GM21737 (cell line): ENCODE measurements around the gene CDH18.

Experiments used
- ATAC-seq: cut with Tn5 transposase; IDR thresholded peaks from one replicate; pipeline ENCODE4 v1.9.1; 2021; ENCODE audit warnings: mild to moderate bottlenecking, moderate library complexity; ENCODE audit not compliant: unreplicated experiment

CDH18 gene

DNA sequence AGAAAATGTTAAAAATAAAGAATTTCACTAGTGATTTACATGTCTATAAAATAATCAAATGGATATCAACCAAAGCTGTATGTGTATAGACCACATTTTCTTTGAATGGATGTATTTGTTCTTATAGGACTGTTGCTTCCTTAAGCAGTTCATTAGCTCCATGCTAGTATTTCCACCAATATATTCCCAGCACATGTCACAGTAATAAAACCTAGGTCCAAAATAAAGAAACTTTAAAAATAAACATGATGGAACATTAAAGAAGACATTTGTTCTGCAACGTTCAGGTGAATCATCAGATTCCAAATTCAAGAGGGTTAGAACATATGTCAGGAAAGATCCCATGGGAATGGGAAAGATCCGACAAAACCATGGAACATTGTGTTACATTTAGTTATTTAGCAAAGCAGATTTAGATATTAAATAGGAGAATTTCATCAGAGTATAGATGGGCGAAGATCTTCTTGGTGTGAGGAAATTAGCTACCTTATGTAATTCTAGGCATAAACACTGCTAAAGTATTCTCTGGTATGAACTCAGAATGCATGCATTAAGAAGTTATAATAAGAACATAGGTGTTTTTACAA is 490.7 kb downstream of the CDH18 start:
- no peak for ATAC-seq

- no peak for ATAC-seq
Measured at GRCh38 chr5:19496056-19496455, 491.9 kb downstream of the CDH18 start.

DNA sequence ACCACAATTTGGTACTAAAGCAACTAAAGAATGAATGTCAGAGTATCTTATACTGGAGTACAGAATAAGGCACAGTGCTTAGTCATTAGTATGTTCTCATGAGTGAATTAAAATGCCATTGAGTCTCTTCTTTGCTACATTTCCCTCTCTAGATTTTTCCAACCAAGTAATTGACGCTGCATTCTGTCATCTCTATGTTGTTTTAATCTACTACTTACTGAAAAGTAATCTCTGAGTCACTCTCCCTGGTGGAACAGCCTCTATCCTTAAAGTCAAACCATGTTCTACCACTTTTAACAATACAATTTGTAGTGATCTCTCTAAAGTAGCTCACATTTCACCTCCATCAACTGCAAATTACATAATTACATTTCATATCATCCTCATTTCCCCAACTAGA is 495.1 kb downstream of the CDH18 start:
- ATAC-seq: no peak

DNA sequence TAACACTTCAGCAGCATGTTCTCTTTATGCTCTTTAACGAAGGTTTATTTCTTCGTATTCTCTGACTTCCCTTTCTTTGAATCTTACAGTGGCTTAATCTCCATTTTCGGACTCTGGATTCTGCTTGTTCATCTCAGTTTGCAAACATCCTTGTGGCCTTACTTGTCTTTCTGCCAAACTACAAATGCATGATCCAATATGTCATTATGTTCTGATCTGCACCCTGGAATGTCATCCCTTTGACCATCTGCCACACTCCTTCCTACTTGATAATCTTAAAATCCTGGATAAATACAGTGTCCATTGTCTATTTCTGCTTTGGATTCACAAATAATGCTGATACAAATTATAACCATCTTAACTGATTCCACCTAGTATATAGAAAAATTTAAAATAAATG is 499.2 kb downstream of the CDH18 start:
- no peak for ATAC-seq

GRCh38 chr5:19487480-19487879 is 500.5 kb downstream of the CDH18 start:
- ATAC-seq: no peak

- ATAC-seq: no peak
Measured at GRCh38 chr5:19479562-19479961, 508.4 kb downstream of the CDH18 start.

DNA sequence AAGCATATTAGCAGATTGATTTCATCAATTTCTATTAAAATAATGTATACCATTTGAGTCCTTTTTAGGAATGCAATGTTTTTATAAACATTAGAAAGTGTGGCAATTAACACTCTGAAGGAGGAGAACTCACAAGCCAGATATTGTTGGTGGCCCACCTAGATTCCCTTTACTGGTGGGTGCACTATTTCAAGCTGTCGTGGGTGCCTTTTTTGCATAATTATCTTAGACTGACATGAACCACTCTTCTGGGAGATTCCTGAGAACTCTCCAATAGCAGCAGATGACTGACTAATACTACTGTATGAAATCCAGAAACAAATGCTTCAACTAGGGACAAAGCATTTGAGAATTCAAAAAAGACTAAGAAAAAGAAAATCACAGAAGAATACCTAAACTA is 526.0 kb downstream of the CDH18 start:
- ATAC-seq: no peak

DNA sequence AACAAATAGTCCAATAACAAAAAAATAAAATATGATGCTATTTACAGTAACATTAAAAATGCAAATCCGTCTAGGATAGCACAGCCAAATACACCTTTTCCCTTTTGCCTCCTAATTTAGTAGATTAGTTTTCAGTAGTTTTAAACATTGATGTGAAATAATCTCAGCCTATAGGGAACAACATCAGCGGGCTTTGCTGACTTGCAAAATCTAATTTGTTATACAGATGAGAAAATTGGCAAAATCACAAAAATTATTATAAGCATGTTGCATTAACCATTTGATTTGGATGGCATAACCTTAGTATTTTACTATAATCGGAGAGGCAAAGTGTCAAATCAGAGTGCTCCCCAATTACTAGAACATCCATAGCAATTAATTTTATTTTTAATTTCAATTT is 563.5 kb downstream of the CDH18 start:
- ATAC-seq: no peak
